Stimulated activated CD4-positive, alpha-beta T cell treated with anti-CD3 and anti-CD28 coated beads, Interleukin-15, amount 100 ng/mL, for 48 hours (primary cell): ENCODE data around the gene SETD1B.
A peak's percentile ranks its signal among the peaks of the same experiment; 100 is the strongest.
"Not testable (repeated sequence)": the region's sequence is repeated elsewhere in the genome, so short reads cannot be mapped to it uniquely, and the experiment has no call there.

Experiments
- DNase-seq, 2 donors: peaks; one replicate each; pipeline ENCODE4 v3.0.0-alpha.2; 2020; ENCODE audit warnings: low read depth in 2 of 2

The SETD1B gene

GRCh38 chr12:121803861-121804416 lies at the start of gene SETD1B:
TSS of gene SETD1B (plus strand) at chr12:121804009. CDS start at chr12:121804738, 729 bp downstream.
- DNase-seq: no peak

- DNase-seq: no peak
Measured at GRCh38 chr12:121754836-121755235, 49.0 kb upstream of the SETD1B start.

- DNase-seq: no peak
Measured at GRCh38 chr12:121755591-121755990, 48.2 kb upstream of the SETD1B start.

- DNase-seq: not testable (repeated sequence)
Measured at GRCh38 chr12:121758536-121758935, 45.3 kb upstream of the SETD1B start.

GRCh38 chr12:121762269-121762668 lies 41.5 kb upstream of the SETD1B start:
- DNase-seq: no peak

GRCh38 chr12:121764808-121765207 lies 39.0 kb upstream of the SETD1B start:
- no peak for DNase-seq

- no peak for DNase-seq
Measured at GRCh38 chr12:121765573-121765972, 38.2 kb upstream of the SETD1B start.

GRCh38 chr12:121766290-121767039 lies 37.3 kb upstream of the SETD1B start:
- DNase-seq: no peak

GRCh38 chr12:121767525-121768016 lies 36.2 kb upstream of the SETD1B start:
- no peak for DNase-seq

- DNase-seq: no peak
Measured at GRCh38 chr12:121769297-121769830, 34.4 kb upstream of the SETD1B start.

- DNase-seq: no peak
Measured at GRCh38 chr12:121769831-121770301, 33.9 kb upstream of the SETD1B start.

- no peak for DNase-seq
Measured at GRCh38 chr12:121770388-121770787, 33.4 kb upstream of the SETD1B start.

- DNase-seq: no peak
Measured at GRCh38 chr12:121770813-121771625, 32.8 kb upstream of the SETD1B start.

- peak; percentile 58 to 76 for DNase-seq
Measured at GRCh38 chr12:121773011-121773777, 30.6 kb upstream of the SETD1B start.

- DNase-seq: no peak
Measured at GRCh38 chr12:121774968-121775474, 28.8 kb upstream of the SETD1B start.

GRCh38 chr12:121775501-121775900 lies 28.3 kb upstream of the SETD1B start:
- DNase-seq: no peak

GRCh38 chr12:121776190-121777098 lies 27.4 kb upstream of the SETD1B start:
- peak; percentile 69 to 88 for DNase-seq

- DNase-seq: no peak
Measured at GRCh38 chr12:121778567-121779421, 25.0 kb upstream of the SETD1B start.

- DNase-seq: no peak
Measured at GRCh38 chr12:121779422-121779895, 24.4 kb upstream of the SETD1B start.
